OCI-LY7 (cell line): ENCODE measurements around the gene SCGB3A1.

Source experiments
- EZH2phosphoT487 ChIP-seq: fragments of 200-600 bp; sonication (generic); IDR thresholded peaks from 2 replicates; pipeline ENCODE4 v1.6.1; 2018; ENCODE audit warnings: low read depth, borderline replicate concordance, mild to moderate bottlenecking, mixed run types, antibody characterized with exemption, low read length, moderate library complexity, mixed read lengths
- TF ChIP-seq, protein P1 (sequence below): fragments of 200-600 bp; sonication (generic); conservative IDR thresholded peaks from 2 replicates; pipeline ENCODE4 v1.5.1; 2014; ENCODE audit warnings: mild to moderate bottlenecking, antibody characterized with exemption, low read length, moderate library complexity, mixed read lengths

DNA sequence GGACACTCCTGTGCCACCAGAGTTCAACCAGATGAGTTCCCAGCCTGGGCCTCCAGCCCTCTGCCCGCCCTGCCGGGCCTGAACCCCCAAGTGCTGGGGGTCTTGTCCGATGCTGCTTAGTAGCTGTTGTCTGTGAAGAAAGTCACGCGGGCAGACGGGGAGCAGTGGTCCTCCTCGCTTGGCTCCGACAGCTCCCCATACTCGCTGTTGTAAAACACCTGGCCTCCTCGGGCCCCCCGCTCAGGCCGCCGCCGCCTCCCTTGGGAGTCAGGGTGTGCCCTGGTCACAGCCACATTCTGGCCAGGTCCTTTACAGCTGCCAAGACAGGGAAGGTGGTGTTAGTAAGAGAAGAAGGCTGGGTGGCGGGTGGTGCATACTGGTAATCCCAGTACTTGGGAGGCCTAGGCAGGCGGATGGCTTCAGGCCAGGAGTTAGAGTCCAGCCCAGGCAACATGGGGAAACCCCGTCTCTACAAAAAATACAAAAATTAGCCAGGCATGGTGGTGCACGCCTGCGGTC is 11.8 kb upstream of the SCGB3A1 start:
- TF ChIP-seq, protein P1, sequence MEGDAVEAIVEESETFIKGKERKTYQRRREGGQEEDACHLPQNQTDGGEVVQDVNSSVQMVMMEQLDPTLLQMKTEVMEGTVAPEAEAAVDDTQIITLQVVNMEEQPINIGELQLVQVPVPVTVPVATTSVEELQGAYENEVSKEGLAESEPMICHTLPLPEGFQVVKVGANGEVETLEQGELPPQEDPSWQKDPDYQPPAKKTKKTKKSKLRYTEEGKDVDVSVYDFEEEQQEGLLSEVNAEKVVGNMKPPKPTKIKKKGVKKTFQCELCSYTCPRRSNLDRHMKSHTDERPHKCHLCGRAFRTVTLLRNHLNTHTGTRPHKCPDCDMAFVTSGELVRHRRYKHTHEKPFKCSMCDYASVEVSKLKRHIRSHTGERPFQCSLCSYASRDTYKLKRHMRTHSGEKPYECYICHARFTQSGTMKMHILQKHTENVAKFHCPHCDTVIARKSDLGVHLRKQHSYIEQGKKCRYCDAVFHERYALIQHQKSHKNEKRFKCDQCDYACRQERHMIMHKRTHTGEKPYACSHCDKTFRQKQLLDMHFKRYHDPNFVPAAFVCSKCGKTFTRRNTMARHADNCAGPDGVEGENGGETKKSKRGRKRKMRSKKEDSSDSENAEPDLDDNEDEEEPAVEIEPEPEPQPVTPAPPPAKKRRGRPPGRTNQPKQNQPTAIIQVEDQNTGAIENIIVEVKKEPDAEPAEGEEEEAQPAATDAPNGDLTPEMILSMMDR = no peak
- no peak for TF ChIP-seq EZH2phosphoT487
